Neural cell (in vitro differentiated cells): Measurements from ENCODE around the gene PTRH1. TPM values are rescaled to one million over a fixed set of nuclear protein-coding genes. Genes with fewer than 3 reads are reported as not detected.

Experiments used
- H2AFZ ChIP-seq: fragments of 200-600, 300-800 bp; sonication (generic), shearing (Covaris generic); 2 replicates; pipeline ENCODE4 v1.6.0; 2014; ENCODE audit warnings: low read depth, mild to moderate bottlenecking, antibody characterized with exemption, low read length, moderate library complexity
- H3F3A ChIP-seq: fragments of 200-600 bp; shearing (Covaris generic); 2 replicates; pipeline ENCODE4 v1.6.1; 2016; ENCODE audit warnings: mild to moderate bottlenecking, moderate library complexity, mixed read lengths, antibody characterized with exemption, low read length; ENCODE audit not compliant: insufficient read depth, poor library complexity, severe bottlenecking
- H3K27ac ChIP-seq: fragments of 200-600, 300-800 bp; sonication (generic), shearing (Covaris generic); 2 replicates; pipeline ENCODE4 v1.5.1; 2014; ENCODE audit warnings: mild to moderate bottlenecking, low read length, moderate library complexity
- H3K27me3 ChIP-seq: fragments of 300-800, 200-600 bp; sonication (generic), shearing (Covaris generic); 2 replicates; pipeline ENCODE4 v1.6.0; 2014; ENCODE audit warnings: mild to moderate bottlenecking, low read depth, low read length, moderate library complexity; ENCODE audit not compliant: insufficient read depth
- H3K36me3 ChIP-seq: fragments of 300-800, 200-600 bp; sonication (generic), shearing (Covaris generic); 2 replicates; pipeline ENCODE4 v1.5.1; 2014; ENCODE audit warnings: mild to moderate bottlenecking, antibody characterized with exemption, low read length, moderate library complexity; ENCODE audit not compliant: insufficient read depth
- H3K4me2 ChIP-seq: fragments of 300-800, 200-600 bp; sonication (generic), shearing (Covaris generic); 2 replicates; pipeline ENCODE4 v1.6.0; 2014; ENCODE audit warnings: mild to moderate bottlenecking, low read length
- H3K4me3 ChIP-seq: fragments of 300-800, 200-600 bp; sonication (generic), shearing (Covaris generic); 2 replicates; pipeline ENCODE4 v1.5.1; 2014; ENCODE audit warnings: mild to moderate bottlenecking, low read length, moderate library complexity
- H3K79me2 ChIP-seq: fragments of 200-600 bp; shearing (Covaris generic); replicated peaks from 2 replicates; pipeline ENCODE4 v1.6.0; 2014; ENCODE audit warnings: mild to moderate bottlenecking, low read length, moderate library complexity; ENCODE audit not compliant: insufficient read depth
- H3K9ac ChIP-seq: fragments of 300-800, 200-600 bp; sonication (generic), shearing (Covaris generic); 2 replicates; pipeline ENCODE4 v1.6.1; 2016; ENCODE audit warnings: mild to moderate bottlenecking, low read length, mixed read lengths
- H3K9me2 ChIP-seq: fragments of 200-600 bp; shearing (Covaris generic); 2 replicates; pipeline ENCODE4 v1.6.1; 2016; ENCODE audit warnings: mild to moderate bottlenecking, low read length, mixed read lengths; ENCODE audit not compliant: insufficient read depth
- H3K9me3 ChIP-seq: fragments of 200-600, 300-800 bp; sonication (generic), shearing (Covaris generic); 2 replicates; pipeline ENCODE4 v1.6.1; 2016; ENCODE audit warnings: mild to moderate bottlenecking, mixed run types, low read length, moderate library complexity, mixed read lengths
- H4K20me1 ChIP-seq: fragments of 200-600 bp; shearing (Covaris generic); 2 replicates; pipeline ENCODE4 v1.6.1; 2016; ENCODE audit warnings: mild to moderate bottlenecking, mixed run types; ENCODE audit not compliant: insufficient read depth
- CTCF ChIP-seq: fragments of 450-650 bp; IDR thresholded peaks from 2 replicates; pipeline ENCODE4 v1.5.1; 2014; ENCODE audit warnings: antibody characterized with exemption, mild to moderate bottlenecking, moderate library complexity; ENCODE audit not compliant: poor library complexity, severe bottlenecking
- EP300 ChIP-seq: fragments of 450-650 bp; conservative IDR thresholded peaks from 2 replicates; pipeline ENCODE4 v1.6.1; 2014; ENCODE audit warnings: antibody characterized with exemption, mild to moderate bottlenecking, moderate library complexity; ENCODE audit not compliant: poor library complexity, severe bottlenecking
- EZH2 ChIP-seq: fragments of 200-600, 300-800 bp; shearing (Covaris generic), sonication (generic); IDR thresholded peaks from 2 replicates; pipeline ENCODE4 v1.6.1; 2014; ENCODE audit warnings: antibody characterized with exemption, low read length, borderline replicate concordance, mild to moderate bottlenecking; ENCODE audit not compliant: insufficient read depth, poor library complexity, severe bottlenecking
- MXI1 ChIP-seq: fragments of 450-650 bp; conservative IDR thresholded peaks from 2 replicates; pipeline ENCODE4 v1.6.1; 2014; ENCODE audit warnings: antibody characterized with exemption, mild to moderate bottlenecking; ENCODE audit not compliant: poor library complexity, severe bottlenecking
- POLR2AphosphoS5 ChIP-seq: IDR thresholded peaks from 2 replicates; pipeline ENCODE4 v1.6.1; 2012
- RAD21 ChIP-seq: fragments of 450-650 bp; conservative IDR thresholded peaks from 2 replicates; pipeline ENCODE4 v1.6.1; 2014; ENCODE audit warnings: antibody characterized with exemption, mild to moderate bottlenecking, moderate library complexity
- REST ChIP-seq: IDR thresholded peaks from 2 replicates; pipeline ENCODE4 v1.6.1; 2012; ENCODE audit warnings: borderline replicate concordance
- SMC3 ChIP-seq: fragments of 450-650 bp; conservative IDR thresholded peaks from 2 replicates; pipeline ENCODE4 v1.6.1; 2014; ENCODE audit warnings: antibody characterized with exemption, mild to moderate bottlenecking, moderate library complexity; ENCODE audit not compliant: poor library complexity
- TAF1 ChIP-seq: IDR thresholded peaks from 2 replicates; pipeline ENCODE4 v1.6.1; 2012; ENCODE audit warnings: low read depth
- polyA plus RNA-seq: library from polyadenylated mRNA; depleted of rRNA; stranded (reverse); fragments of >200 nt; gene quantifications from 2 replicates; pipeline ENCODE4 v1.2.3, GENCODE V29; 2014

Gene PTRH1
- polyA plus RNA-seq, 1 donor from 2014 or later: 20.0 TPM

GRCh38 chr9:127700594-127701255 lies 14.7 kb downstream of the PTRH1 start:
- Histone ChIP-seq H3K4me2 (no peak overlapping the region), H3K27ac (no peak overlapping the region), H3F3A (no peaks in the 10 kb centered on the region), H3K9ac (no peak overlapping the region), H3K9me2 (no peaks in the 10 kb centered on the region), H4K20me1 (no peaks in the 10 kb centered on the region), H3K79me2 (no peaks in the 10 kb centered on the region), H3K9me3 (no peaks in the 10 kb centered on the region), H3K4me3 (no peak overlapping the region), H3K27me3 (no peaks in the 10 kb centered on the region), H2AFZ (no peak overlapping the region), H3K36me3 (no peaks in the 10 kb centered on the region)
- no peak for TF ChIP-seq CTCF
- TF ChIP-seq TAF1: no peak
- TF ChIP-seq EP300: no peak
- no peak for TF ChIP-seq RAD21
- TF ChIP-seq REST: no peak
- TF ChIP-seq POLR2AphosphoS5: no peak
- no peak for TF ChIP-seq EZH2
- no peak for TF ChIP-seq SMC3
- TF ChIP-seq MXI1: no peak

GRCh38 chr9:127700140-127700539 lies 15.3 kb downstream of the PTRH1 start:
- H3K9me3 ChIP-seq: no peaks in the 10 kb centered on the region
- no peak overlapping the region for H3K4me3 ChIP-seq
- no peak overlapping the region for H3K27ac ChIP-seq
- no peak for TF ChIP-seq RAD21
- TF ChIP-seq EP300: no peak
- no peak for TF ChIP-seq EZH2
- TF ChIP-seq POLR2AphosphoS5: no peak
- TF ChIP-seq MXI1: no peak
- TF ChIP-seq CTCF: no peak
- TF ChIP-seq TAF1: no peak
- no peaks in the 10 kb centered on the region for H4K20me1 ChIP-seq
- H3K9me2 ChIP-seq: no peaks in the 10 kb centered on the region
- H3F3A ChIP-seq: no peaks in the 10 kb centered on the region
- H3K79me2 ChIP-seq: no peaks in the 10 kb centered on the region
- H2AFZ ChIP-seq: no peak overlapping the region
- no peaks in the 10 kb centered on the region for H3K36me3 ChIP-seq
- no peak overlapping the region for H3K9ac ChIP-seq
- no peaks in the 10 kb centered on the region for H3K27me3 ChIP-seq
- H3K4me2 ChIP-seq: no peak overlapping the region
